ENCODE data around the gene IFT74.

Gene IFT74

GRCh38 chr9:26955921-26956859 is at the start of gene IFT74:
IFT74 (plus strand) TSS chr9:26956412; CDS start chr9:26961968, 5,556 bp downstream.
- TF ChIP-seq CTCF (IDR thresholded peaks at IDR 0.05; ENCODE audit: low read depth, low read length) (no peak), EZH2phosphoT487 (IDR thresholded peaks at IDR 0.05; ENCODE audit: low read depth) (no peak)
- Histone ChIP-seq H4K20me1 (ENCODE audit: insufficient read depth, low read length) (no peaks in the 10 kb centered on the region), H3K27ac (ENCODE audit: low read length) (peak within 1 kb of the TSS; percentile 65), H3K9me3 (ENCODE audit: insufficient read depth, low read length) (no peaks in the 10 kb centered on the region), H3K4me2 (ENCODE audit: low read length) (peak within 1 kb of the TSS; percentile 89), H3K79me2 (ENCODE audit: low read length) (peaks cover 11% of the 10 kb centered on the region), H3K4me1 (ENCODE audit: low read length) (peaks cover 29% of the 10 kb centered on the region), H3K36me3 (replicated peaks; ENCODE audit: low read depth, low read length) (no peaks in the 10 kb centered on the region), H2AFZ (ENCODE audit: low read depth, low read length) (peak within 1 kb of the TSS; percentile 89), H3K27me3 (ENCODE audit: low read depth, low read length) (no peaks in the 10 kb centered on the region), H3K4me3 (ENCODE audit: low read length) (peak within 1 kb of the TSS; percentile 91), H3K9ac (ENCODE audit: low read length) (peak within 1 kb of the TSS; percentile 85)

- no peak overlapping the region for H3K4me3 ChIP-seq (ENCODE audit: low read length)
- H3K9ac ChIP-seq (ENCODE audit: low read length): no peak overlapping the region
- H3K79me2 ChIP-seq (ENCODE audit: low read length): no peaks in the 10 kb centered on the region
- H4K20me1 ChIP-seq (ENCODE audit: insufficient read depth, low read length): no peaks in the 10 kb centered on the region
- no peaks in the 10 kb centered on the region for H3K4me1 ChIP-seq (ENCODE audit: low read length)
- no peak for TF ChIP-seq CTCF (IDR thresholded peaks at IDR 0.05; ENCODE audit: low read depth, low read length)
- no peaks in the 10 kb centered on the region for H3K27me3 ChIP-seq (ENCODE audit: low read depth, low read length)
- no peak overlapping the region for H3K27ac ChIP-seq (ENCODE audit: low read length)
- no peak overlapping the region for H3K4me2 ChIP-seq (ENCODE audit: low read length)
- H3K36me3 ChIP-seq (replicated peaks; ENCODE audit: low read depth, low read length): peaks cover 26% of the 10 kb centered on the region
- H2AFZ ChIP-seq (ENCODE audit: low read depth, low read length): no peak overlapping the region
- H3K9me3 ChIP-seq (ENCODE audit: insufficient read depth, low read length): no peaks in the 10 kb centered on the region
Measured at GRCh38 chr9:26913138-26913668, 43.0 kb upstream of the IFT74 start.

- no peak for TF ChIP-seq CTCF (IDR thresholded peaks at IDR 0.05; ENCODE audit: low read depth, low read length)
- no peak for TF ChIP-seq EZH2phosphoT487 (IDR thresholded peaks at IDR 0.05; ENCODE audit: low read depth)
- H3K27ac ChIP-seq (ENCODE audit: low read length): no peak overlapping the region
- H3K4me2 ChIP-seq (ENCODE audit: low read length): no peak overlapping the region
- H2AFZ ChIP-seq (ENCODE audit: low read depth, low read length): no peak overlapping the region
- H3K27me3 ChIP-seq (ENCODE audit: low read depth, low read length): no peaks in the 10 kb centered on the region
- no peaks in the 10 kb centered on the region for H4K20me1 ChIP-seq (ENCODE audit: insufficient read depth, low read length)
- H3K9ac ChIP-seq (ENCODE audit: low read length): no peak overlapping the region
- no peaks in the 10 kb centered on the region for H3K79me2 ChIP-seq (ENCODE audit: low read length)
- no peaks in the 10 kb centered on the region for H3K9me3 ChIP-seq (ENCODE audit: insufficient read depth, low read length)
- H3K4me1 ChIP-seq (ENCODE audit: low read length): no peaks in the 10 kb centered on the region
- H3K4me3 ChIP-seq (ENCODE audit: low read length): no peak overlapping the region
- peaks cover 55% of the 10 kb centered on the region for H3K36me3 ChIP-seq (replicated peaks; ENCODE audit: low read depth, low read length)
Measured at GRCh38 chr9:26919698-26920097, 36.5 kb upstream of the IFT74 start.

GRCh38 chr9:26925609-26926008 is 30.6 kb upstream of the IFT74 start:
- H3K4me3 ChIP-seq (ENCODE audit: low read length): no peak overlapping the region
- no peaks in the 10 kb centered on the region for H3K4me1 ChIP-seq (ENCODE audit: low read length)
- H3K36me3 ChIP-seq (replicated peaks; ENCODE audit: low read depth, low read length): peaks cover 53% of the 10 kb centered on the region
- H2AFZ ChIP-seq (ENCODE audit: low read depth, low read length): no peak overlapping the region
- H4K20me1 ChIP-seq (ENCODE audit: insufficient read depth, low read length): no peaks in the 10 kb centered on the region
- no peak overlapping the region for H3K27ac ChIP-seq (ENCODE audit: low read length)
- H3K27me3 ChIP-seq (ENCODE audit: low read depth, low read length): no peaks in the 10 kb centered on the region
- H3K79me2 ChIP-seq (ENCODE audit: low read length): peaks cover 1% of the 10 kb centered on the region; the same call in 1 of the 2 replicates
- H3K4me2 ChIP-seq (ENCODE audit: low read length): no peak overlapping the region
- no peak for TF ChIP-seq CTCF (IDR thresholded peaks at IDR 0.05; ENCODE audit: low read depth, low read length)
- TF ChIP-seq EZH2phosphoT487 (IDR thresholded peaks at IDR 0.05; ENCODE audit: low read depth): no peak
- no peak overlapping the region for H3K9ac ChIP-seq (ENCODE audit: low read length)
- no peaks in the 10 kb centered on the region for H3K9me3 ChIP-seq (ENCODE audit: insufficient read depth, low read length)

Measured in OCI-LY3 (cell line).